Gastroesophageal sphincter (tissue), 4 donors: ENCODE measurements around the gene UGT1A8. TPM values are rescaled to one million over a fixed set of nuclear protein-coding genes. Genes with fewer than 3 reads are reported as not detected.
"Not testable (repeated sequence)": the region's sequence is repeated elsewhere in the genome, so short reads cannot be mapped to it uniquely, and the experiment has no call there.

Experiments used
- ATAC-seq: fragments of 150-250 bp; one replicate; pipeline ENCODE4 v1.9.1; 2016; ENCODE audit warnings: mild to moderate bottlenecking, moderate library complexity
- H3K27ac ChIP-seq, 4 donors: fragments of 200-600 bp; sonication (generic) in 3 of 4; 1 replicate in 3 of 4; 2 replicates in 1 of 4; pipeline ENCODE4 v1.5.1; 2016 to 2019
- H3K27me3 ChIP-seq: fragments of 200-600 bp; sonication (generic); one replicate; pipeline ENCODE4 v1.5.1; 2019
- H3K36me3 ChIP-seq, 2 donors: fragments of 200-600 bp; sonication (generic); one replicate each; pipeline ENCODE4 v1.5.1; 2019; ENCODE audit warnings: control low read depth in 1 of 2
- H3K4me1 ChIP-seq, 3 donors: fragments of 200-600 bp; sonication (generic); 1 replicate in 2 of 3; 2 replicates in 1 of 3; pipeline ENCODE4 v1.5.1; 2016 to 2019; ENCODE audit warnings: control low read depth in 2 of 3
- H3K4me3 ChIP-seq, 2 donors: fragments of 200-600 bp; sonication (generic); one replicate each; pipeline ENCODE4 v1.5.1; 2019; ENCODE audit warnings: mild to moderate bottlenecking in 1 of 2, moderate library complexity in 1 of 2
- H3K9me3 ChIP-seq, 3 donors: fragments of 200-600 bp; sonication (generic); one replicate each; pipeline ENCODE4 v1.5.1; 2017 to 2019; ENCODE audit warnings: control low read depth in 2 of 3
- CTCF ChIP-seq, 4 experiments: fragments of 200-600 bp in 2 of 4; fragments of 450-650 bp in 2 of 4; sonication (generic) in 1 of 4; IDR thresholded peaks; one replicate each; pipeline ENCODE4 v1.5.1; 2017 to 2019; ENCODE audit warnings: antibody characterized with exemption in 4 of 4, mild to moderate bottlenecking in 2 of 4, moderate library complexity in 2 of 4
- EP300 ChIP-seq: sonication (generic); formaldehyde crosslinking; IDR thresholded peaks from one replicate; pipeline ENCODE4 v1.6.1; 2017; ENCODE audit warnings: antibody characterized with exemption, mild to moderate bottlenecking
- POLR2A ChIP-seq, 2 donors: fragments of 450-650 bp; IDR thresholded peaks; one replicate each; pipeline ENCODE4 v1.6.1; 2017; ENCODE audit warnings: antibody characterized with exemption in 2 of 2, mild to moderate bottlenecking in 2 of 2, moderate library complexity in 1 of 2
- POLR2AphosphoS5 ChIP-seq: sonication (generic); formaldehyde crosslinking; IDR thresholded peaks from one replicate; pipeline ENCODE4 v1.6.1; 2017; ENCODE audit warnings: antibody characterized with exemption
- WGBS, 2 donors: methylation state at CpG; one replicate each; pipeline ENCODE4 v1.1.5; 2018; ENCODE audit warnings: low coverage in 1 of 2; 5-methylcytosine and 5-hydroxymethylcytosine counted together
- total RNA-seq, 4 donors: library from RNA; depleted of rRNA; stranded (reverse); fragments of >200 nt; gene quantifications; one replicate each; pipeline ENCODE4 v1.1.0, GENCODE V29; 2016

The UGT1A8 gene
- total RNA-seq: not detected

- H3K9me3 ChIP-seq: peaks cover 0 to 22% (median 0%) of the 10 kb centered on the region in 3 donors
- 40 to 87% methylated on average over 1 to 4 of the region's 5 CpGs for WGBS, 2 donors
- H3K4me3 ChIP-seq, H3K27ac ChIP-seq, H3K27me3 ChIP-seq, ATAC-seq, H3K4me1 ChIP-seq, H3K36me3 ChIP-seq: not testable (repeated sequence)
These were observed at the start of gene UGT1A8 for GRCh38 chr2:233617476-233617875. UGT1A8 (plus strand) TSS chr2:233617633; CDS start chr2:233617708, 75 bp downstream.

DNA sequence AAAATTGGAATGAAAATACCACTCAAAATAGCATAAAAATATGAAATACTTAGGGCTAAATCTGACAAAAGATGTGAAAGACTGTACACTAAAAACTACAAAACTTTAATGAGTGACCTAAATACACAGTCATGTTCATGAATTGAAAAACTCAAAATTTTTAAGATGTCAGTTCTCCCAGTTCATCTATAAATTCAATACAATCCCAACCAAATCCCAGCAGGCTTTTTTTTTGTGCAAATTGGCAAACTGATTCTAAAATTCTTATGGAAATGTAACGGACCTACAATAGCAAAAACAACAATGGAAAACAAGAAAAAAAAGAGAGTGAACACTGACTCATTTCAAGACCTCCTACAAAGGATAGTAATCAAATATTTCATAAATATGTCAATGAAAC, 46.4 kb upstream of the UGT1A8 start:
- TF ChIP-seq CTCF (IDR thresholded peaks at IDR 0.05): no peak
- no peak for TF ChIP-seq POLR2AphosphoS5
- TF ChIP-seq EP300: no peak
- TF ChIP-seq POLR2A (IDR thresholded peaks at IDR 0.05): no peak
- no peak for ATAC-seq
- 42 to 50% methylated on average over 1 of the region's 1 CpG for WGBS, 2 donors
- Histone ChIP-seq H3K27ac (no peak overlapping the region), H3K4me1 (no peaks in the 10 kb centered on the region), H3K4me3 (no peak overlapping the region), H3K9me3 (no peaks in the 10 kb centered on the region), H3K27me3 (no peaks in the 10 kb centered on the region), H3K36me3 (no peaks in the 10 kb centered on the region)

DNA sequence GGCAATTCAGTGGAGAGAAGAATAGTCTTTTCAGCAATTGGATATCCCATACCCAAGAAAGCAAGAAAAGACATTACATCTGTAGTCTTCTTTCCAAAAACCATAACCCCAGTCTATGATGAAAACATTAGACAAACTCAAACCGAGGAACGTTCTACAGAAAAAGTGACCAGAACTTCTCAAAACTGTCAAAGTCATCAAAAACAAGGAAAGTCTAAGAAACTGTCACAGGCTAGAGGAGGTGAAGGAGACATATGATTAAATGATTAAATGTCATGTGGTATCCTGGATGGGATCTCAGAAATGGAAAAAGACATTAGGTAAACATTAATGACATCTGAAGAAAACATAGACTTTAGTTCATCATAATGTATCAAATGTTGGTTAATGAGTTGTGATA, 46.0 kb upstream of the UGT1A8 start:
- no peaks in the 10 kb centered on the region for H3K9me3 ChIP-seq
- no peaks in the 10 kb centered on the region for H3K36me3 ChIP-seq
- no peaks in the 10 kb centered on the region for H3K27me3 ChIP-seq
- H3K4me3 ChIP-seq: no peak overlapping the region
- no peak for ATAC-seq
- H3K4me1 ChIP-seq: no peaks in the 10 kb centered on the region
- no peak overlapping the region for H3K27ac ChIP-seq
- no peak for TF ChIP-seq POLR2AphosphoS5
- TF ChIP-seq EP300: no peak
- TF ChIP-seq CTCF (IDR thresholded peaks at IDR 0.05): no peak
- TF ChIP-seq POLR2A (IDR thresholded peaks at IDR 0.05): no peak
- 75 to 79% methylated on average over 2 of the region's 2 CpGs for WGBS, 2 donors

DNA sequence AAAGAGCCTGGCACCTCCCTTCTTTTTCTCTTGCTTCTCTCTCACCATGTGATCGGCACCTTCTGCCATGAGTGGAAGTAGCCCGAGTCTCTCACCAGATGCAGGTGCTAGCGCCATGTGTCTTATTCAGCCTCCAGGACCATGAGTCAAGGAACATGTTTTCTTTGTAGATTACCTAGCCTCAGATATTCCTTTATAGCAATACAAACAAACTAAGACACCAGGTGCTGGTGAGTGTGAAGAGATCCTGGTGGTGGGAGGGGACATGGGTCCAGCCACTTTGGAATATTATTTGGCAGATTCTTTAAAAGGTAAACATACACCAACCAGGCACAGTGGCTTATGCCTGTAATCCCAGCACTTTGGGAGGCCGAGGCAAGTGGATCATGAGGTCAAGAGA, 45.0 kb upstream of the UGT1A8 start:
- no peak for TF ChIP-seq CTCF (IDR thresholded peaks at IDR 0.05)
- no peak for TF ChIP-seq POLR2A (IDR thresholded peaks at IDR 0.05)
- no peak for TF ChIP-seq POLR2AphosphoS5
- TF ChIP-seq EP300: no peak
- 67% methylated on average over 2 to 3 of the region's 4 CpGs for WGBS, 2 donors
- no peaks in the 10 kb centered on the region for H3K36me3 ChIP-seq
- ATAC-seq: no peak
- H3K27me3 ChIP-seq: no peaks in the 10 kb centered on the region
- no peak overlapping the region for H3K27ac ChIP-seq
- no peaks in the 10 kb centered on the region for H3K9me3 ChIP-seq
- no peaks in the 10 kb centered on the region for H3K4me1 ChIP-seq
- no peak overlapping the region for H3K4me3 ChIP-seq

DNA sequence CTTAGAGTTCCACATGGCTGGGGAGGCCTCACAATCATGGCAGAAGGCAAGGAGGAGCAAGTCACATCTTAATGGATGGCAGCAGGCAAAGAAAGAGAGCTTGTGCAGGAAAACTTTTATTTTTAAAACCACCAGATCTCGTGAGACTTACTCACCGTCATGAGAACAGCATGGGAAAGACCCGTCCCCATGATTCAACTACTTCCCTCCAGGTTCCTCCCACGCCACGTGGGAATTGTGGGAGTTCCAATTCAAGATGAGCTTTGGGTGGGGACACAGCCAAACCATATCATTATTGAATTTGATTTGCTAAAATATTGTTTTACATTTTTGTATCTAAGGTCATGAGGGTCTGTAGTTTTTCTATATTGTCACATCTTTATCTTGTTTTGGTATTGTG, 40.1 kb upstream of the UGT1A8 start:
- H3K9me3 ChIP-seq, H3K27me3 ChIP-seq, H3K4me1 ChIP-seq, ATAC-seq, H3K36me3 ChIP-seq, H3K4me3 ChIP-seq, H3K27ac ChIP-seq: not testable (repeated sequence)
- 61 to 68% methylated on average over 5 of the region's 5 CpGs for WGBS, 2 donors

- not testable (repeated sequence) for H3K9me3 ChIP-seq, H3K27ac ChIP-seq, H3K4me3 ChIP-seq, H3K36me3 ChIP-seq, ATAC-seq, H3K4me1 ChIP-seq
- WGBS, 2 donors: 81 to 82% methylated on average over 19 to 20 of the region's 35 CpGs
- peaks cover 16% of the 10 kb centered on the region for H3K27me3 ChIP-seq
These were observed 34.0 kb upstream of the UGT1A8 start for GRCh38 chr2:233583217-233583965.
